ENCODE data around the gene UGT1A9. TPM values are rescaled to one million over a fixed set of nuclear protein-coding genes. Genes with fewer than 3 reads are reported as not detected.

UGT1A9 gene
- total RNA-seq, 1 donor from 2014 or later: not detected

DNA sequence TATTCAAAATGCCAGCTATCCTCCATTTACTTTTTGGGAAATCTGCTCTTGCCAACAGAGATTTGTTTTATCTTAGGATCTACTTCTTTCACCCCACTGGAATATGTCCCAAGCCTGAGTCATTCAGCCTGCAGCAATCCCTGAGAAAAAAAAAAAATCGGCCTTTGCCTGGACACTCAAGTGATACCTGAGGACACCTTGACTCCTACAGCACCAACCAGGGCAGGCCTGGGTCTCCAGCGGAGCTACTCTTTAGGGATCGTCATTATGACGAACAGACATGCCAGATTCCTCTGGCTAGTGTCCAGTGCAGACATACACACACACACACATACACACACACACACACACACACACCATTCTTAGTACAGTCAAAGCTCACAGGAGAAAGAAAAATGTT is 18.7 kb downstream of the UGT1A9 start:
- H2AFZ ChIP-seq (replicated peaks): no peak overlapping the region
- H3K36me3 Mint-ChIP-seq: no peaks in the 10 kb centered on the region

GRCh38 chr2:233691443-233692433 is 20.0 kb downstream of the UGT1A9 start:
- no peaks in the 10 kb centered on the region for H3K36me3 ChIP-seq
- H3F3A ChIP-seq (ENCODE audit: low read depth): no peaks in the 10 kb centered on the region
- no peaks in the 10 kb centered on the region for H3K27me3 ChIP-seq
- H3K4me1 ChIP-seq: no peaks in the 10 kb centered on the region
- H3K4me2 ChIP-seq: no peak overlapping the region
- no peak overlapping the region for H3K4me3 ChIP-seq
- no peaks in the 10 kb centered on the region for H3K9me3 Mint-ChIP-seq
- H3K27ac Mint-ChIP-seq: no peak overlapping the region
- no peaks in the 10 kb centered on the region for H3K36me3 Mint-ChIP-seq
- H3K9me3 ChIP-seq (ENCODE audit: low read depth): no peaks in the 10 kb centered on the region
- no peak overlapping the region for H3K9ac ChIP-seq
- no peaks in the 10 kb centered on the region for H3K79me2 ChIP-seq (ENCODE audit: low read depth)
- H3K4me1 Mint-ChIP-seq: no peaks in the 10 kb centered on the region
- H3K4me3 Mint-ChIP-seq: no peak overlapping the region
- no peaks in the 10 kb centered on the region for H4K20me1 ChIP-seq (ENCODE audit: low read depth)
- H3K27ac ChIP-seq: no peak overlapping the region
- no peak for DNase-seq (ENCODE audit: low spot score)
- peaks cover 2% of the 10 kb centered on the region for H3K27me3 Mint-ChIP-seq (ENCODE audit: insufficient read depth, low read depth)
- no peak overlapping the region for H2AFZ ChIP-seq (replicated peaks)
- TF ChIP-seq, protein P1, sequence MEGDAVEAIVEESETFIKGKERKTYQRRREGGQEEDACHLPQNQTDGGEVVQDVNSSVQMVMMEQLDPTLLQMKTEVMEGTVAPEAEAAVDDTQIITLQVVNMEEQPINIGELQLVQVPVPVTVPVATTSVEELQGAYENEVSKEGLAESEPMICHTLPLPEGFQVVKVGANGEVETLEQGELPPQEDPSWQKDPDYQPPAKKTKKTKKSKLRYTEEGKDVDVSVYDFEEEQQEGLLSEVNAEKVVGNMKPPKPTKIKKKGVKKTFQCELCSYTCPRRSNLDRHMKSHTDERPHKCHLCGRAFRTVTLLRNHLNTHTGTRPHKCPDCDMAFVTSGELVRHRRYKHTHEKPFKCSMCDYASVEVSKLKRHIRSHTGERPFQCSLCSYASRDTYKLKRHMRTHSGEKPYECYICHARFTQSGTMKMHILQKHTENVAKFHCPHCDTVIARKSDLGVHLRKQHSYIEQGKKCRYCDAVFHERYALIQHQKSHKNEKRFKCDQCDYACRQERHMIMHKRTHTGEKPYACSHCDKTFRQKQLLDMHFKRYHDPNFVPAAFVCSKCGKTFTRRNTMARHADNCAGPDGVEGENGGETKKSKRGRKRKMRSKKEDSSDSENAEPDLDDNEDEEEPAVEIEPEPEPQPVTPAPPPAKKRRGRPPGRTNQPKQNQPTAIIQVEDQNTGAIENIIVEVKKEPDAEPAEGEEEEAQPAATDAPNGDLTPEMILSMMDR (IDR thresholded peaks at IDR 0.05): no peak
- TF ChIP-seq EZH2phosphoT487 (IDR thresholded peaks at IDR 0.05) (no peak), EZH2 (IDR thresholded peaks at IDR 0.05) (no peak)

More for the DNA sequence above, 18.7 kb downstream of the UGT1A9 start:
- H3K79me2 ChIP-seq (ENCODE audit: low read depth): no peaks in the 10 kb centered on the region
- H3K9me3 Mint-ChIP-seq: no peaks in the 10 kb centered on the region
- no peak for DNase-seq (ENCODE audit: low spot score)
- peak overlapping the region; percentile 51 for H3K27ac Mint-ChIP-seq
- no peak overlapping the region for H3K4me2 ChIP-seq
- no peak for TF ChIP-seq EZH2phosphoT487 (IDR thresholded peaks at IDR 0.05)
- TF ChIP-seq, protein P1 (IDR thresholded peaks at IDR 0.05): no peak
- no peaks in the 10 kb centered on the region for H3K4me1 ChIP-seq
- H3K27me3 Mint-ChIP-seq (ENCODE audit: insufficient read depth, low read depth): peaks cover 2% of the 10 kb centered on the region
- H3K9ac ChIP-seq: no peak overlapping the region
- H3K27me3 ChIP-seq: no peaks in the 10 kb centered on the region
- H3K27ac ChIP-seq: no peak overlapping the region
- H3F3A ChIP-seq (ENCODE audit: low read depth): no peaks in the 10 kb centered on the region
- H4K20me1 ChIP-seq (ENCODE audit: low read depth): no peaks in the 10 kb centered on the region
- H3K4me3 ChIP-seq: no peak overlapping the region
- H3K4me3 Mint-ChIP-seq: no peak overlapping the region
- H3K36me3 ChIP-seq: no peaks in the 10 kb centered on the region
- no peaks in the 10 kb centered on the region for H3K4me1 Mint-ChIP-seq
- no peaks in the 10 kb centered on the region for H3K9me3 ChIP-seq (ENCODE audit: low read depth)

GRCh38 chr2:233692648-233693047 is 20.9 kb downstream of the UGT1A9 start, which contains the start of gene UGT1A6:
UGT1A6 (plus strand) TSS chr2:233692890; CDS start chr2:233693005, 115 bp downstream.
- Mint-ChIP-seq H3K9me3 (peaks cover 2% of the 10 kb centered on the region), H3K27ac (peak within 1 kb of the TSS; percentile 48), H3K4me1 (no peaks in the 10 kb centered on the region), H3K36me3 (no peaks in the 10 kb centered on the region), H3K4me3 (no peak within 1 kb of the TSS), H3K27me3 (ENCODE audit: insufficient read depth, low read depth) (peaks cover 2% of the 10 kb centered on the region)
- Histone ChIP-seq H3K27ac (no peak within 1 kb of the TSS), H3K9ac (no peak within 1 kb of the TSS), H2AFZ (replicated peaks) (no peak within 1 kb of the TSS), H3K27me3 (no peaks in the 10 kb centered on the region), H4K20me1 (ENCODE audit: low read depth) (no peaks in the 10 kb centered on the region), H3F3A (ENCODE audit: low read depth) (no peaks in the 10 kb centered on the region), H3K4me2 (no peak within 1 kb of the TSS), H3K36me3 (no peaks in the 10 kb centered on the region), H3K4me1 (no peaks in the 10 kb centered on the region), H3K9me3 (ENCODE audit: low read depth) (no peaks in the 10 kb centered on the region), H3K79me2 (ENCODE audit: low read depth) (no peaks in the 10 kb centered on the region), H3K4me3 (no peak within 1 kb of the TSS)
- no peak for DNase-seq (ENCODE audit: low spot score)
- TF ChIP-seq EZH2 (IDR thresholded peaks at IDR 0.05) (no peak), EZH2phosphoT487 (IDR thresholded peaks at IDR 0.05) (no peak)
- TF ChIP-seq, protein P1 (IDR thresholded peaks at IDR 0.05): no peak
